ENCODE measurements around the gene CERCAM.
A peak's percentile ranks its signal among the peaks of the same experiment; 100 is the strongest.

The CERCAM gene

GRCh38 chr9:128420651-128421481, at the start of gene CERCAM:
Gene CERCAM, plus strand, starts transcription at chr9:128420857. Its CDS starts 21 bp downstream, at chr9:128420878.
- DNase-seq (ENCODE audit: low spot score), result no peak

GRCh38 chr9:128371630-128372117, 49.0 kb upstream of the CERCAM start:
- peak; percentile 11 for DNase-seq (ENCODE audit: low spot score)

- peak; percentile 71 for DNase-seq (ENCODE audit: low spot score)
Observed at GRCh38 chr9:128372188-128372641, 48.4 kb upstream of the CERCAM start.

GRCh38 chr9:128372784-128373183, 47.9 kb upstream of the CERCAM start:
- peak; percentile 16 for DNase-seq (ENCODE audit: low spot score)

GRCh38 chr9:128374221-128374675, 46.4 kb upstream of the CERCAM start:
- DNase-seq (ENCODE audit: low spot score), result no peak

- no peak for DNase-seq (ENCODE audit: low spot score)
Observed at GRCh38 chr9:128375865-128376264, 44.8 kb upstream of the CERCAM start.

- DNase-seq (ENCODE audit: low spot score), result no peak
Observed at GRCh38 chr9:128382261-128382660, 38.4 kb upstream of the CERCAM start.

- DNase-seq (ENCODE audit: low spot score), result no peak
Observed at GRCh38 chr9:128383007-128383753, 37.5 kb upstream of the CERCAM start.

- no peak for DNase-seq (ENCODE audit: low spot score)
Observed at GRCh38 chr9:128383791-128384190, 36.9 kb upstream of the CERCAM start.

GRCh38 chr9:128384801-128385495, 35.7 kb upstream of the CERCAM start:
- no peak for DNase-seq (ENCODE audit: low spot score)

- DNase-seq (ENCODE audit: low spot score), result no peak
Observed at GRCh38 chr9:128385496-128386460, 34.9 kb upstream of the CERCAM start.

GRCh38 chr9:128388150-128388549, 32.5 kb upstream of the CERCAM start:
- DNase-seq (ENCODE audit: low spot score), result no peak

- DNase-seq (ENCODE audit: low spot score), result no peak
Observed at GRCh38 chr9:128389395-128390149, 31.1 kb upstream of the CERCAM start.

GRCh38 chr9:128390150-128390812, 30.4 kb upstream of the CERCAM start:
- DNase-seq (ENCODE audit: low spot score), result no peak

- DNase-seq (ENCODE audit: low spot score), result no peak
Observed at GRCh38 chr9:128390813-128391711, 29.6 kb upstream of the CERCAM start.

- no peak for DNase-seq (ENCODE audit: low spot score)
Observed at GRCh38 chr9:128391956-128392301, 28.7 kb upstream of the CERCAM start.

- DNase-seq (ENCODE audit: low spot score), result no peak
Observed at GRCh38 chr9:128392302-128393144, 28.1 kb upstream of the CERCAM start.
